DND-41 (cell line): Measurements from ENCODE around the gene LALBA.

Source experiments
- CTCF ChIP-seq: IDR thresholded peaks from 2 replicates; pipeline ENCODE4 v1.5.1; 2012; ENCODE audit warnings: borderline replicate concordance, low read length, moderate library complexity, mild to moderate bottlenecking; ENCODE audit not compliant: poor library complexity, severe bottlenecking; ENCODE audit errors: extremely low read depth
- EZH2 ChIP-seq: IDR thresholded peaks from 3 replicates; pipeline ENCODE4 v1.6.1; 2012; ENCODE audit warnings: borderline replicate concordance, low read depth, mild to moderate bottlenecking, moderate library complexity, low read length, inconsistent platforms; ENCODE audit not compliant: severe bottlenecking

DNA sequence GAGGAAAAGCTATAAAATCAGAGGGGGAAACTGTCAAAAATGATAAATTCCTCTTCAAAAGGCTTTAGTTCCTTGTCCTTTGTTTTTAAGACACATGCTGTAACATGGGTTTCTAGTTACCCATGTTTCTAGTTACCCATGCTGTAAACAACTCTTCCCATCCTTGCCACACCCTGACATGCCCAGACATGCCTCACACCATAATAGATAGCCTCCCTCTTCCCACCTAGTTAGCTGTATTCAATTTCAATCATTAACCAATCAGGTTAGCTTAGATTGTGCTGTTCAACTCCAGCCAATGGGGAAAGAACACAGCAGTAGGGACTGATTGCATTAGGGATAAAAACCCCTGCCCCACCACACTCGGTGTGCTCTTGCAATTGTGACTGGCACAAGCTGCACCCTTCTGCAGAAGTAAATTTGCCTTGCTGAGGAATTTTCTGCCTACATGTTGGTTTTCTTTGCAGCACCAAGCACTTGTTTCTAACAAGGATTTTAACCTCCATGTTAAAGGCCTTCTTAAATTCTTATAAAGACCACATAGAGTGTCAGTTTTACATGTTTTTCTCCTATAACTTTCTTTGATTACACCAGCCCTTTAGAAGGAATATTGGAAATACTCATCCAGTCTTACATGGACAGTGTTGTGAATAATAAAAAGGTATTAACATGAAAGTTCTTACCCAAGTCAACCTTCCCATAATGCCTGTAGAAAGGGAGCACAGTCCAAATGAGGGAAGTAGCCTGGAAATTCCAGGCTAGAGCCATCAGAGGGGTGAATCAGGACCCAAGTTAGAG lies 32.5 kb upstream of the LALBA start:
- TF ChIP-seq CTCF (no peak), EZH2 (no peak)
